Stimulated activated CD4-positive, alpha-beta T cell treated with anti-CD3 and anti-CD28 coated beads, Interleukin-4, amount 100 ng/mL, for 24 hours (primary cell): Measurements from ENCODE around the gene TMEM266.
"Not testable (repeated sequence)": the region's sequence is repeated elsewhere in the genome, so short reads cannot be mapped to it uniquely, and the experiment has no call there.

Source experiments
- DNase-seq: peaks from one replicate; pipeline ENCODE4 v3.0.0-alpha.2; 2020

The TMEM266 gene

GRCh38 chr15:76059320-76060117, at the start of gene TMEM266:
TMEM266 (plus strand) TSS chr15:76059985; CDS start chr15:76134264, 74,279 bp downstream.
- DNase-seq = no peak

GRCh38 chr15:76010613-76011012, 49.2 kb upstream of the TMEM266 start:
- DNase-seq = no peak

- no peak for DNase-seq
These were observed 47.9 kb upstream of the TMEM266 start, which contains the start of gene NRG4 for GRCh38 chr15:76011627-76012551. NRG4 (minus strand) TSS chr15:76012424; CDS start chr15:76011230, 1,194 bp downstream.

- not testable (repeated sequence) for DNase-seq
These were observed 46.3 kb upstream of the TMEM266 start for GRCh38 chr15:76013470-76013869.

GRCh38 chr15:76024021-76024768, 35.6 kb upstream of the TMEM266 start:
- no peak for DNase-seq

- DNase-seq = no peak
These were observed 27.7 kb upstream of the TMEM266 start for GRCh38 chr15:76032046-76032445.

- DNase-seq = no peak
These were observed 26.3 kb upstream of the TMEM266 start for GRCh38 chr15:76033438-76033837.

- no peak for DNase-seq
These were observed 25.7 kb upstream of the TMEM266 start for GRCh38 chr15:76034111-76034510.

- no peak for DNase-seq
These were observed 24.2 kb upstream of the TMEM266 start for GRCh38 chr15:76035593-76035992.

GRCh38 chr15:76038512-76038911, 21.3 kb upstream of the TMEM266 start:
- DNase-seq = no peak

GRCh38 chr15:76054201-76054600, 5.6 kb upstream of the TMEM266 start:
- DNase-seq = not testable (repeated sequence)

GRCh38 chr15:76056931-76057330, 2.9 kb upstream of the TMEM266 start:
- no peak for DNase-seq

GRCh38 chr15:76057332-76058000, 2.3 kb upstream of the TMEM266 start:
- DNase-seq = peak; percentile 57

- DNase-seq = peak; percentile 15
These were observed 968 bp upstream of the TMEM266 start for GRCh38 chr15:76058714-76059319.

GRCh38 chr15:76060118-76060989, 569 bp downstream of the TMEM266 start:
- peak; percentile 38 for DNase-seq

GRCh38 chr15:76061700-76062099, 1.9 kb downstream of the TMEM266 start:
- DNase-seq = no peak

GRCh38 chr15:76062286-76062685, 2.5 kb downstream of the TMEM266 start:
- DNase-seq = no peak

- no peak for DNase-seq
These were observed 4.6 kb downstream of the TMEM266 start for GRCh38 chr15:76064375-76064774.

GRCh38 chr15:76065245-76065644, 5.5 kb downstream of the TMEM266 start:
- no peak for DNase-seq

GRCh38 chr15:76065793-76066192, 6.0 kb downstream of the TMEM266 start:
- DNase-seq = no peak

- DNase-seq = no peak
These were observed 10.4 kb downstream of the TMEM266 start for GRCh38 chr15:76070192-76070591.
